Choroid plexus epithelial cell (primary cell): ENCODE results near the gene RBBP8NL.

Source experiments
- DNase-seq: peaks from one replicate; pipeline ENCODE4 v3.0.0-alpha.2; 2010; ENCODE audit warnings: low read depth
- H3K4me3 ChIP-seq: 2 replicates; pipeline ENCODE4 v1.5.1; 2011; ENCODE audit warnings: low read depth, mild to moderate bottlenecking, control low read depth, low read length, moderate library complexity
- CTCF ChIP-seq: conservative IDR thresholded peaks from 2 replicates; pipeline ENCODE4 v1.5.1; 2011; ENCODE audit warnings: low read depth, mild to moderate bottlenecking, control low read depth, inconsistent platforms, low read length, moderate library complexity

The RBBP8NL gene

GRCh38 chr20:62433658-62434497 lies 6.5 kb upstream of the RBBP8NL start:
- DNase-seq: no peak
- no peak overlapping the region for H3K4me3 ChIP-seq
- no peak for TF ChIP-seq CTCF

- no peak for TF ChIP-seq CTCF
- no peak for DNase-seq
- H3K4me3 ChIP-seq: no peak overlapping the region
Measured at GRCh38 chr20:62430866-62431447, 3.6 kb upstream of the RBBP8NL start.

GRCh38 chr20:62430311-62430853 lies 3.0 kb upstream of the RBBP8NL start:
- DNase-seq: no peak
- no peak for TF ChIP-seq CTCF
- no peak overlapping the region for H3K4me3 ChIP-seq

- TF ChIP-seq CTCF: no peak
- no peak for DNase-seq
- no peak overlapping the region for H3K4me3 ChIP-seq
Measured at GRCh38 chr20:62429455-62430310, 2.3 kb upstream of the RBBP8NL start.

- H3K4me3 ChIP-seq: no peak overlapping the region
- no peak for TF ChIP-seq CTCF
- DNase-seq: no peak
Measured at GRCh38 chr20:62428396-62429295, 1.3 kb upstream of the RBBP8NL start.

GRCh38 chr20:62428002-62428372 lies 648 bp upstream of the RBBP8NL start:
- no peak overlapping the region for H3K4me3 ChIP-seq
- TF ChIP-seq CTCF: no peak
- DNase-seq: no peak
